HG03460 (cell line): ENCODE results near the gene GRIK2.
"Not testable (repeated sequence)": the region's sequence is repeated elsewhere in the genome, so short reads cannot be mapped to it uniquely, and the experiment has no call there.

ENCODE experiments used
- ATAC-seq: cut with Tn5 transposase; IDR thresholded peaks from one replicate; pipeline ENCODE4 v1.9.1; 2021; ENCODE audit not compliant: unreplicated experiment

The GRIK2 gene

DNA sequence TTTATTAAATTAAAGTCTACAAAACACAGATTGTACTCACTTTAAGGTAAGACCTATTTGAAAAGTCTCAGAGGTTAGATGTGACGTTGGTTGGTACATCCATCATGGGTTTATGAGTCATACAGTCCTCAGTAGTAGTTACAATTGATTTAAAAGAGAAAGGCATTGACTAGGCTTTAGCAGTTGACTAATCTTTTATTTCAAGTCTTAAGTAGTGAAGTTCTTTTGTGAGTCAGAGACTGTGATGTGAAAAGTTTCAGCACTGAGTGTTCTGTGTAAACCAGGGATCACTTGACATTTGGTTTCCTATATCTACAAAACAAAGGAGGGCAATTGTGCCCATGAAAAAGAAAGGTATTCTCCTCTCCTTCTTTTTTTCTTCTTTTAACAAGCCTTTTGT, 221.3 kb downstream of the GRIK2 start:
- no peak for ATAC-seq

DNA sequence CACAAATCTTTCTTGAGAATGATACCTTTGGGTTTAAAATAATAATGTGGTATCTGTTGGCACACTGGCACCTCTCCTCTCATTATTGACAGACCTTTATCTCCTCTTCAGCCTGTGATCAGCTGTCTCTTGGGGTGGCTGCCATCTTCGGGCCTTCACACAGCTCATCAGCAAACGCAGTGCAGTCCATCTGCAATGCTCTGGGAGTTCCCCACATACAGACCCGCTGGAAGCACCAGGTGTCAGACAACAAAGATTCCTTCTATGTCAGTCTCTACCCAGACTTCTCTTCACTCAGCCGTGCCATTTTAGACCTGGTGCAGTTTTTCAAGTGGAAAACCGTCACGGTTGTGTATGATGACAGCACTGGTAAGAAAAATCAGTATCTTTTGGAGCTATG, 232.8 kb downstream of the GRIK2 start:
- no peak for ATAC-seq

DNA sequence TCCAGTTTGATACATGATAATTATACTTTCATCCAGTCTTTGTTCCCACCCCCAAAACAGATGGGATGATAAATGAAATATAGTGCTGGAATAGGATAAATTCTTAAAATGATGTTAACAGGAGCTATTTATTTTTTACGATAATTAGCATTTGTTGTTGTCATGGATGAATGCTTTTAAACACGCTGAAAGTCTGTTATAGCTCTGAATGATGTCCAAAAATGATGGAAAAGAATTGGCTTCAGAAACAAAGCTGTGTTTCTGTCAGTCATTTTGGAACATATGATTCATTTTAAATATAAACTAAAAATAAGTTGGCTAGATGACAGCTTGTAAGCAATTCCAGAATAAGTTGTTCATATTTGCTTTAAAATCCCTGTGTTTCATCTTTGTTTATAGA, 237.4 kb downstream of the GRIK2 start:
- ATAC-seq: no peak

DNA sequence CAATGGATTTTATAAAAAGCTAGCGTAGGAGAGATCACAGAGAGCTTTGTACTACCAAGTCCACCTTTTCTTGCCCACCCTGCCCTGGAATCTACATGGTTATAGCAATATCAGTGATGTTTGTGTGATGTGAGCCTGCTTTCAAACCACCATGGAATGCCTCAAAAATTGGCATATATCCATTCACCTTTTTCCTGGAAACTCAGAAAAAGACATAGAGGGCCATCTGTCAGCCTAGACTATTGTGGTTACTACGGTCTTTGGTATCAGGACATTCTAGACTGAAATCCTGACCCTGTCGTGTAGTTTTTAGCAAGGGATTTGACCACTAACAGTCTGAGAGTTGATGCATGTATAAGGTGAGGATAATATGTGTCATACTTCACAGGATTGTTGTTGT, 239.6 kb downstream of the GRIK2 start:
- no peak for ATAC-seq

DNA sequence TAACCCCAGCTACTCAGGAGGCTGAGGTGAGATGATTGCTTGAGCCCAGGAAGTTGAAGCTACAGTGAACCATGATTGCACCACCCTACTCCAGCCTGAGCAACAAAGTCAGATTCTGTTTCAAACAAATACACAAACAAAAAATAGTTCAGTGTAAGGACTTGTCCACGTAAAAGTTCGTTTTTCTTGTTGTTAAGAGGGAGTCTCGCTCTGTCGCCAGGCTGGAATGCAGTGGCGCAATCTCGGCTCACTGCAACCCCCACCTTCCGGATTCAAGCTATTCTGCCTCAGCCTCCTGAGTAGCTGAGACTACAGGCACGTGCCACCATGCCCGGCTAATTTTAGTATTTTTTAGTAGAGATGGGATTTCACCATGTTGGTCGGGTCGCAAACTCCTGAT, 245.4 kb downstream of the GRIK2 start:
- ATAC-seq: not testable (repeated sequence)

DNA sequence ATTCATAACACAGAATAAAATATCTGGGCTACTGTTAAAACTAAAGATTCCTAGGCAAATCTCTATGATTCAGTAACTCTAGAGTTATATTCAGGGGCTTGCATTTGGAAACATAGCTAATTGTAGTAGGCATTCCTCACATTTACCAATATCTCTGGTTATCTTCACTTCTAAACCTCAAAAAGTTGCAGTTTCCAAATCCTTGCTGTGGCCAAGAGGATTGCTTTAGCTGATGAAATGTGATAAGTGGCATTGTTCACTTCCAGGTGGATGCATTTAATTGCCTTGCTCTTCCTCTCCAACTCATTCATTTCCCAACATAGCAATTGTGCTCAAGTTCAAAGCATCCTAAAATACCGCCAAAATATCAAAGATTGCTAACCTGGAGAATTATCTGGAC, 246.6 kb downstream of the GRIK2 start:
- no peak for ATAC-seq

DNA sequence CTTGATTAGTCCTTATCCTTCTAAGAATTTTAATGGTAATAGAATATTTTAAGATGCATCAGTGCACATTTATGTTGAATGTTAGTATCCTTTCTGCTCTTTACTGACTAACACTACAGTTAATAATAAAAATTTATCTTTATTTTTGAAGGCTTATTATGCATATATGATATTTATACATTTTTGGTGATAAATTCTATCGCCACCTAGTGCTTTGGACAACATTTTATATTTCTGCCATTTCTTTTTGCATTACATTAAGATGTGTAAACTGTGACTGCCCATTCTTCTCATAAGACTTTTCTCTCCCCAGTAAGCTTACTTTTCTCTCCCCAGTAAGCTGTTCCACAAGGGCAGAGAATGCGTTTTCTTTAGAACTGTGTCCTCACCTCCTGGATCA, 252.3 kb downstream of the GRIK2 start:
- no peak for ATAC-seq

DNA sequence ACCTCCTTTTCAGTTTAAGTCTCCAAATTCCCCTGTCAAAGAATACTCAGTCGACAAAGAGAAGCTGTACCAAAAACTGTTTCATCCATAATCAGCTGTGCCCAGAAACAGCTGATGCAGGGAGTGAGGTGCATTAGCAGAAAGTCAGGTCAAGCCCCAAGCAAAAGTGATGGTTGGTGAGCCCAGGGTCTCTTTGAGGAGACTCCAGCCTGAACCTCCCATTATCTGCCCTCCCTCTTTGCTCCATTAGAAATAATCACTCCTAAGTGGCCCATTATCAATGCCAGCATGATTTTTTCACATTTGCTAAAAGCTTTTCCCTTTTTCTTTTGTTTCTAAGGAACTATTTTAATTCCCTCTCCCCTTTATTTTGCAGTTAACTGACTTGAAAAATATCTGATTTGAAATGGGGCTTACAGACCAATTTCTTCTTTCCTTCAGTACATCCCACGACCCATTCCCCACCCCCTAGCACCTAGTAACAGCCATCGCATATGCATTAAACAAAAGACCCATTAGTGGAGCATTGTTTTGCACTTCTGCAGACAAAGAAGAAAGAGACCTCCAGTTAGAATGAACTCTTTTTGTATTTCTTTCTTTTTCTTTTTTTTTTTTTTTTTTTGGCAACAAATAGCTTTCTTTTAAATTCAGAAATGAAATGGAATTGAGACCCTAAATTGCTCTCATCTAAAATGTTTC, 257.0 kb downstream of the GRIK2 start:
- ATAC-seq: no peak

DNA sequence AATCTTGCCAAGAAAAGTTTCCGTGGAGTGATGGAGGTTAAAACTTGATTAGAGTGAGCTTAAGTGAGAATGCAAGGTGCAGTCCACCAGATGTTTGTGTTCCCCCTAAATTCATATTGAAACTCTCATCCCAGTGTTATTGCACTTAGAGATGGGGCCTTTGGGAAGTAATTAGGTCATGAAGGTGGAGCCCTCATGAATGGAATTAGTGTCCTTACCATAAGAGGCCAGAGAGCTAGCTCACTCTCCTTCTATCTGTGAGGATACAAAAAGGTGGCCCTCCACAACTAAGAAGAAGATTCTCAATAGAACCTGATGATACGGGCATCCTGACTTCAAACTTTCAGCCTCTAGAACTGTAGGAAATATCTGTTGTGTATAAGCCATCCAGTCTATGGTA, 258.6 kb downstream of the GRIK2 start:
- no peak for ATAC-seq

DNA sequence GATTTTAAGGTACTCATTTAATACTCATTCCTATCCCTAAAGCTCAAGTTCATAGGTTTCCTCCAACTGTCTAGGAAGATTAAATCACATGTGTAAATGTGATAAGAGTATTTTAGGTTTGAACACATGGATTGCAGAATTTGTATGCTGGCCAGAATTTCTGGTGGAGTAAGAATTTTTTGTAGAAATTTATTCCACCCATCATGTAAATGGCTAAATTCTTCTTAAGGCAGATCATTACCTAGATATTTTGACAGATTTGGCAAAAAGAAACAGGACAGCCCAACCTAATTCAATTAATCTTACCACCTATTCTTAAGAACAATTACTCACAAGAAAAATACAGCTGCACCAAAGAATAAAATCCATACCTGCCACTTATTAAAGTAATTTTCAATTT, 261.6 kb downstream of the GRIK2 start:
- no peak for ATAC-seq

DNA sequence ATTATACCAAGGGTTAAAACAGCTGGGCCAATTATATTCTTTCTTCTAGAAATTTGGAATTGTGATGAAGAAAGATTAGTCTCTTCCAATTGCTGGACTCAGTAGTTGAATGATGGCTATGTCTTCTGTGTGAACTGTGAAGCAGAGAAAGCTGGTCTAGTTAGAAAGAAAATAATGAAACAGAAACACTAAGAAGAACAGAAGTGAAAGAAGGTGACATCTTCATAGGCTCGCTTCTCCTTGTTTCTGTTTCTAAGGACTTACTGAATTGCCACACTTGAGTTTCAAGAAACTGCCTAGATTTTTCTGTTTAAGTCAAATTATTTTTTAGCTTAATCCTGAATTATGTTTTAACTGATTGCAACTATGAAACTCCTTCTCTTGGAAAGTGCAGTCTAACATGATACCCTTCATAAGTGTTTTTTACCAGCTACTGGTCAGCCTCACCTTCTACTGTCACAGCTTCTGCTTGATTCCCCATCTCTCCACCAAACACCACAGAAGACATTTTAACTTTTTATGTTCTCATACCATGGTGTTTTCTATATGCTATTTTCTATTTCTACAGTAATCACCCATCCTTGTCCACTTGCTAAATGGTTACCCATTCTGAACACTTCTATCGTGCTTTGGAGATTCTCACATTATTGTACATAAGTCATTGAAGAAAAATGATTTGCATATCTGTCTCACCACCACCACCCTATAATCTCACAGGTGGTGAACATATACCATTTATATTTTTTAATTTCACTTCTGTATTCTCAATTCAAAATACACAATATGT, 268.8 kb downstream of the GRIK2 start:
- peak; percentile 82 for ATAC-seq

DNA sequence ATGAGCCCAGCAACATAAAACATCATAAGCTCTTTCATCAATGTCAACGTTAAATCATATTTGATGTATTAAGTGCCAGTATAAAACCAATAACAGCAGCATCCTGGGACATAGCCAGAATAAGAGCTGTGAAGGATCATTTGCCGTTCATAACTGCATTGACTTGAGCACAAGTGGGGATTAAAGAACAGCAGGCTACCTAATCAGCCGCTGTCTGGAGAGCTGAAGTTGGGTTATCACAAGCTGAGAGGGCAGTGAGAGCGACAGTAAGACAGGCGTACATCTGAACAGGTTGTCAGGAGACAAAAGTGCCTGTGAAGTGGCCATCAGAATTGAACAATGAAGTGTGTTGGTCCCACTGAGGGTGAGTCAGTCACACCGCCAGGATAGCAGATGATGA, 269.6 kb downstream of the GRIK2 start:
- no peak for ATAC-seq

DNA sequence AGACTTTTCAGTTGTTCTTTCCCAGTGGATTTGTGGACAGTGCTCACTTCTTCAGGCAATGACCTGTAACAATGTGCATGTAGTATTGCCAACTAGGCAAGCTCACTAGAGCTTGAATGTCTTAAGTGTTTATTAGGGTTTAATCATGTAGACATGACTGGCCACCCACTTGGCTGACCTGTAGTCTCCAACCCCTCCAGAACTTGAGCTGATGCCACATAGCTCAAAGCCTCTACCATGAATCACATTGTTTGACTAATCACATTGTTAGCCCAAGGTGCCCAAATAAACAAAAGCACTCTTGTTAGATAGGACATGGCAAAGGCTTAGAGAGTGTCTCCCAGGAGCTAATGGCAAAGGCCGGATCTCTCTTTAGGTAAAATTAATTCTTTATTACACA, 272.7 kb downstream of the GRIK2 start:
- no peak for ATAC-seq

DNA sequence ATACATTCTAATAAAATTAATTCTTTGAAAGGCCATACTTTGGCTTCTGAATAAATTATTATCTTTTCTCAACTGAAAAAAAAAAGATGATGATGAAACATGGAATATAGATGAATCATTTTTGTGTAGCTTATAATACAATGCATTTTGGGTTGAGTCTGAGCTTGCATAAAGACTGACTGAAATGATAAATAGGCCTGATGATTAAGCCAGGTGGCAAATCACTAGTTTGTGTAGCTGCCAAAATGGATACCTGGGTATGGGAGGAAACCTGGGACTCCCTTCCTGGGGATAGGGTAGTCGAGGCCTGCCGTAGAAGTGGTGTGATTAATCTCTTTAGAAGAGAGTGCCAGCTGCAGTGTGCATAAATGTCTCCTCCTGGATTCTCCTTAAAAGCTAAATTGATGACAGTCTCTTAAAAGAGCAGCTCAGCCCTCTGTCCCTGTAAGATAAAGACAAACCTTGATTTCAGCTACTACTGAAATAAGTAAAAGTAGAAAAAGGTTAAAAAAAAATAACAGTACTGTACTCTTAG, 275.1 kb downstream of the GRIK2 start:
- ATAC-seq: no peak

DNA sequence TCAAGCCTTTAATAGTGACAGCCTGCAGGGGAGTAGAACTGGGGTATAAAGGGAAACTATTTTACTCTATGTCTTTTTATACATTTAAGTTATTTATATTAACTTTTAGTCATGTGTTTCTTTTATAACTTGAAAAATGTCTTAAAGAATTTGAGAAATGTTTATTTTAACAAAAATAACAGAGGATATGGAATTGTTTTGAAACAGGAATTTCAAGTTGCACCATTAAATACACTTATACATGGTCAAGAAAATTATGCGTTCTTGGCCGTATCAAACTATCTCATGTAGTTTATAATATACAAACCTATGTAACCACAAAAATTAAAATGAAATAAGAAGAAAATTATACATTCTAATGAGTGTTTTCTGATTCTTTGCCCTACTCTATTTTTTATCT, 282.7 kb downstream of the GRIK2 start:
- no peak for ATAC-seq

DNA sequence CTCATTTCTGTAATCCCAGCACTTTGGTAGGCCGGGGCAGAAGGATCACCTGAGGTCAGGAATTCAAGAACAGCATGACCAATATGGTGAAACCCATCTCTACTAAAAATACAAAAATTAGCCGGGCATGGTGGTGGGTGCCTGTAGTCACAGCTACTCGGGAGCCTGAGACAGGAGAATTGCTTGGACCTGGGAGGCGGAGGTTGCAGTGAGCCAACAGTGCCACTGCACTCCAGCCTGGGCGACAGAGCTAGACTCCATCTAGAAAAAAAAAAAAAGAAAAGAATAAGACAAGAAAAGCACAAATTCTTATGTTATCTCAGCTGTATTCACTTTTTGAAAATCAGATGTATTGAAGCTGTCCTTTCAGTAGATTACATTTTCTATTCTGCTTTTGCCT, 289.4 kb downstream of the GRIK2 start:
- ATAC-seq: no peak

DNA sequence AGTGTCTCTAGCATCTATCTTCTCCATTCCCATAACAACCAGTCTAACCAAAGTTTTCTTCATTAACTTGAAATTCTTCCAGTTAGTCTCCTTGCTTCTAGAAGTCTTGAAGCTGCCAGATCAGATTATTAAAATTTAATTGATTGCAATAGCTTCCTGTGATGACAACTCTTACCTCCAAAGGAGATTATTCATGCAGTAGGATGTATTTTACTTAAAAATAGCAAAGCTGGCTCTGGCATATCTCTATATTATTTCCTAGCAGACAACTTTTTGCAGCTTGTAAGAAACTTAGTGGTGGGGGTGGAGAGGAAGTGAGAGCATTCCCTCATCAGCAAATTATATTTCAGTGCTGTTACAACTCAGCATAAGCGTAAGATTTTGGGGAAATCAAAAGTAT, 290.4 kb downstream of the GRIK2 start:
- ATAC-seq: no peak

DNA sequence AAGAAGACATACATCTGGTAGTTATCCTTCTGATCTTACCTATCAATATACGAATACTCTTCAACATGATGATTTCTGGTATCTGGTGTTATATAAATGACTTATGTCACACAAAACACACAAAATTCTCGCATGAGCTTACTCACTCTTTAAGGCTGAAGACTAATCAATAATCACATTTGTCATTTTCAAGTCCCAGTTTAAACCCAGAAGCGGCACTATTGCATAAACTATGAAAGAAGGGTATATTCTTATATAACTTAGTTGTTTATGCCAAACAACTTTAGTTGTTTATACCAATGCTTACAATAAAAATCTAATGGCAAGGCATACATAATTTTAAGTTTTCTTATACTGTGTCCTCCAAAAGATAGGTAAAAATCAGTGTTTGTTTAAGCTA, 293.1 kb downstream of the GRIK2 start:
- ATAC-seq: no peak

DNA sequence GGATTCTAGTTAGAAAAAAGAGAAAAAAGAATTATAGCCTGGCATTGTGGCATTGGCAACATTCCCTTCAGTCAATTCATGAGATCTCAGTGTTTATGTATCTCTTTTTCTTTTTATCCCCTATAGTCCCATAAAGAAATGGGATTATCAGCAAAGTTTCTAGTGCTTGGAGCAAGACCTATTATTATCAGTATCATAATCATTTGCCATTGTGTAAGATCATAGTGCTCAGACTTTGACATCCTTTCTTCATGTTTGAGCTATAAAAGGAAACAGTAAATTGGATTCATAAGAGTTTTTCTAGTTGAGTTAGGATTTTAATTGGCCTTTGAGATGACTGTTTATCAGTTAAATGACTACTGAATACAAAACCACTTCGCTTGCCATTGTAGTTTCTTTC, 295.6 kb downstream of the GRIK2 start:
- no peak for ATAC-seq

DNA sequence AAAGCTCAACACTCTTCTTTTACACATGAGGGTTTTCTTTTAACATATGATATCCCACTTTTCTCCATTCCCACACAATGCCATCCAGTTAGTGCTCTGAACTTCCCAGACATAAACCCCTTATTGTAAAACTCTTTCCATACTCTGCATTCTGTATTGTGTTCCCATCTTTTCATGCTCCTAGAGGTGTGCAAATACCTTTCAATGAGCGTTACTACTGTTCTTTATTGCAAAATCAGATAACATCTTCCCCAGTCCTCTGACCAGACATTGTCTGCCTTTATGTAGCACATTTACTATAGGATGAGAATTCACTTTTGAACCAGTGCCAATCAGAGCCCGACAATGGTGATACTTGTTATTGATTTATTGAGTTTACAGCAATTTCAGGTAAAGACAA, 296.2 kb downstream of the GRIK2 start:
- no peak for ATAC-seq

DNA sequence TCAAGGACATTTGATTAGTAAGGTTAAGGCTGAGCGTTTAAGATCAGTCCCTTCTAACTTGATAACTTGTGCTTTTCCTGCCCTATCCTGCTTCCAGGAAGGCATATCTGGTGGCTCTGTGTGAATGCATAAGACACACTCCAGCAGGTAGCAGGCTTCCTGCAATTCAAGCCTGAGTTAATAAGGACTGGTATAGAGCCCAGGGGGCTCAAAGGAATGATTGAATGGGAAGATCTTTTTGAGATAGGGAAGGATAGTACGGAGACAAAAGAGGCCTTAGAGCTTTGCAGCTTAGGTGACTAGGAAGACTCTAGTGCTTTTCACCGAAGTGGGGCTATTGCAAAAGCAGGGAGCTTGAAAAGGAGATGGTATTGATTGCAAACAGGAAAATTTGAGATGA, 307.1 kb downstream of the GRIK2 start:
- no peak for ATAC-seq

DNA sequence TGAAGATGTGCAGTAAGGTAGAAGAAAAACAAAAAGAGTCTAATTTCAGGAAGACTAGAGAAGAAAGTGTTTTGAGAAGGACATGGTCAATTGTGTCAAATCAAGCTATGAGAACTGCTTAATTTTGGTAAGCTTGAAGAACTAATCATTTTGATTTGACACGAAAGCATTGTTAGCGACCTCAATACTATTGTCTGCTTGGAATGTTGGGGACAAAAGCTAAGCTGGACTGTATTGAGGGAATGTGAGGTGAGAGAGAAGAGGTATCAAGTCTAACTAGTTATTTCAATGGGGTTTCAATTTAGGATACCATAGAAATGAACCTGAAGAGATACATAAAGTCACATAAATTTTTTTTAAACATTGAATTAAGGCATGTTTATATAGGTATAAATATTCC, 309.8 kb downstream of the GRIK2 start:
- no peak for ATAC-seq

DNA sequence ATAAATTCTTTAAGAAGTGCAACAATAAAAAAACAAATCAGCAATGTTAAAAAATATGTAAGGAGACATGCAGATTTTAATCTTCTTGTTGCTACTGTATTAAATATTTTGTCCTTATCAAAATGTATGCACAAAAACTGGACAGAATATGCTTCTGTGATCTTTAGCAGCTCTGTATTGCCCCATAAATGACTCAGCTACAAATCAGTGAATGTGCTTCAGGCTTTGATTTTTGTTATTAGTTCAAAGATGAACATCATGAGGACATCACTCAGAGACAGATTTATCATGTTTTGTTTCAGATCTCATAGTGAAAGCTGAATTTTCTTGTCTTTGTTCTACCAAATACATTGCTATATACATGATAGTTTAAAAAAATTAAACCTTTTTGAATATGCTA, 312.4 kb downstream of the GRIK2 start:
- ATAC-seq: no peak
